OCI-LY3 (cell line): ENCODE results near the gene SLC26A11.

Experiments used
- H2AFZ ChIP-seq: fragments of 200-600, 300-600 bp; shearing (Covaris generic); 2 replicates; pipeline ENCODE4 v1.6.0; 2014; ENCODE audit warnings: antibody characterized with exemption, low read depth, low read length
- H3K27ac ChIP-seq: fragments of 200-600, 300-600 bp; sonication (generic); 2 replicates; pipeline ENCODE4 v1.5.1; 2014; ENCODE audit warnings: mild to moderate bottlenecking, low read length, moderate library complexity, mixed read lengths
- H3K27me3 ChIP-seq: fragments of 200-600, 300-600 bp; sonication (generic); 2 replicates; pipeline ENCODE4 v1.6.1; 2014; ENCODE audit warnings: low read depth, low read length, mixed read lengths
- H3K36me3 ChIP-seq: fragments of 200-600, 300-600 bp; sonication (generic); replicated peaks from 2 replicates; pipeline ENCODE3; 2014; ENCODE audit warnings: low read depth, low read length, mixed read lengths
- H3K4me1 ChIP-seq: fragments of 300-600, 200-600 bp; sonication (generic); 2 replicates; pipeline ENCODE4 v1.6.1; 2014; ENCODE audit warnings: low read length, mixed read lengths
- H3K4me2 ChIP-seq: fragments of 200-600, 300-600 bp; sonication (generic); 2 replicates; pipeline ENCODE4 v1.6.1; 2014; ENCODE audit warnings: low read length, mixed read lengths
- H3K4me3 ChIP-seq: fragments of 300-600, 200-600 bp; sonication (generic); 2 replicates; pipeline ENCODE4 v1.5.1; 2014; ENCODE audit warnings: antibody characterized with exemption, mild to moderate bottlenecking, low read length, moderate library complexity
- H3K79me2 ChIP-seq: fragments of 300-600, 200-600 bp; shearing (Covaris generic); 2 replicates; pipeline ENCODE4 v1.6.1; 2014; ENCODE audit warnings: mild to moderate bottlenecking, low read length, mixed read lengths
- H3K9ac ChIP-seq: fragments of 300-600, 200-600 bp; shearing (Covaris generic); 2 replicates; pipeline ENCODE4 v1.6.0; 2014; ENCODE audit warnings: mild to moderate bottlenecking, low read length, moderate library complexity
- H3K9me3 ChIP-seq: fragments of 200-600, 300-600 bp; shearing (Covaris generic); 2 replicates; pipeline ENCODE4 v1.6.1; 2014; ENCODE audit warnings: low read length, mixed read lengths; ENCODE audit not compliant: insufficient read depth
- H4K20me1 ChIP-seq: fragments of 200-600, 300-600 bp; sonication (generic); 2 replicates; pipeline ENCODE4 v1.6.1; 2016; ENCODE audit warnings: low read length, mixed read lengths; ENCODE audit not compliant: insufficient read depth
- CTCF ChIP-seq: fragments of 200-600, 300-600 bp; sonication (generic); IDR thresholded peaks from 2 replicates; pipeline ENCODE4 v1.5.1; 2014; ENCODE audit warnings: antibody characterized with exemption, low read length, low read depth
- EZH2phosphoT487 ChIP-seq: fragments of 200-600 bp; shearing (Covaris generic); IDR thresholded peaks from 2 replicates; pipeline ENCODE4 v1.6.1; 2018; ENCODE audit warnings: antibody characterized with exemption, mixed run types, low read depth

SLC26A11 gene

GRCh38 chr17:80260791-80261158 is 40.5 kb downstream of the SLC26A11 start, which contains the start of gene RNF213:
RNF213 (plus strand) TSS chr17:80260852; CDS start chr17:80263682, 2,830 bp downstream.
- no peaks in the 10 kb centered on the region for H3K9me3 ChIP-seq
- no peak within 1 kb of the TSS for H2AFZ ChIP-seq
- H4K20me1 ChIP-seq = peaks cover 17% of the 10 kb centered on the region
- H3K9ac ChIP-seq = peak within 1 kb of the TSS; percentile 97
- H3K4me2 ChIP-seq = peak within 1 kb of the TSS; percentile 97
- peaks cover 71% of the 10 kb centered on the region for H3K4me1 ChIP-seq
- no peaks in the 10 kb centered on the region for H3K27me3 ChIP-seq
- peak within 1 kb of the TSS; percentile 100 for H3K27ac ChIP-seq
- H3K4me3 ChIP-seq = peak within 1 kb of the TSS; percentile 93
- peaks cover 50% of the 10 kb centered on the region for H3K79me2 ChIP-seq
- TF ChIP-seq CTCF (no peak), EZH2phosphoT487 (no peak)
- H3K36me3 ChIP-seq = peaks cover 22% of the 10 kb centered on the region

DNA sequence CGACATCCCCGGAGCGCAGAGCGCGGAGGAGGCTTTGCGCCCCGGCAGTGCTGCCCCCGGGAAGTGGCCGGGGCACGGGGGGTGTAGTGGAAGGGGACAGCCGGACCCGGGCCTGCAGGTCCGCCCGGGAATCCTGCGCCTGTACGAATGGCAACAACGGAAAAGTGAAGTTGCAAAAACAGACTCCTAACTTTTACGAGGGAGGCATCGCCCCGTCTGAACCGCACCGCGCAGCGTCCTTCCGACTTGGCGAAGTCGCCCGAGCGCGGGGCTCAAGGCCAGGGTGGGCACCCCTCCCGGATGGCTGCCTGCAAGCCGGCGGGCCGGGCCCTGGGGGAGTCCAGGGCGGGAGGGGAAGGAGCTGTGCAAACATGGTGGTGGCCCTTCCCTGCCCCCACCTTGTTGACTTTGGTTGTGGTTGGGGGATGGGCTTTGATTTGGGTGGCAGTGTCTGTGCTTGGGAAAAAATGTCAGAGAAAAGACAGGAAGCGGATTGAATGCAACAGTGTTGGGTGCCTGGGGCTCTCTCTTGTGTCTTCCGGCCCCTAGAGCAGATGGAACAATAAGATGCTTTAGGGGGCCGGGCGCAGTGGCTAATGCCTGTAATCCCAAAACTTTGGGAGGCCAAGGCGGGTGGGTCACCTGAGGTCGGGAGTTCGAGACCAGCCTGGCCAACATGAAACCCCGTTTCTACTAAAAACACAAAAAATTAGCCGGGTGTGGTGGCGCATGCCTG is 41.1 kb downstream of the SLC26A11 start:
- Histone ChIP-seq H2AFZ (no peak overlapping the region), H3K27ac (peak overlapping the region; percentile 92), H3K4me1 (peaks cover 69% of the 10 kb centered on the region), H3K36me3 (peaks cover 28% of the 10 kb centered on the region), H3K9me3 (no peaks in the 10 kb centered on the region), H3K4me3 (peak overlapping the region; percentile 93), H4K20me1 (peaks cover 22% of the 10 kb centered on the region), H3K27me3 (no peaks in the 10 kb centered on the region), H3K79me2 (peaks cover 56% of the 10 kb centered on the region), H3K4me2 (peak overlapping the region; percentile 97), H3K9ac (peak overlapping the region; percentile 97)
- TF ChIP-seq EZH2phosphoT487 = no peak
- TF ChIP-seq CTCF = no peak

DNA sequence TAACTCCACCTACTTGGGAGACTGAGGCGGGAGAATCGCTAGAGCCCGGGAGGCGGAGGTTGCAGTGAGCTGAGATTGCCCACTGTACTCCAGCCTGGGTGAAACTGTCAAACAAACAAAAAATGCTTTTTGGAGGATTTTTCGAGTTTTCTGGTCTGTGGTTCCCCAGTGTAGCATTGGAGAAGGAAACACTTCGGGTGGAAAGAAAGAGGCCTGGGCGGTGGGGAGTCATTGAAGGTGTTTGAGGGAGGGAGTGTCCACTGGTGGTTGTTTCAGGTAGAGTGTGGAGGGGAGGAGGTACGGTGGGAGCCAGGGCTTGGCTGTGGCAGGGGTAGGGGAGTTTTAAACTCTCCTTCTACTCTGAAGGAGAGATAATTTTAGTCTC is 41.7 kb downstream of the SLC26A11 start:
- TF ChIP-seq EZH2phosphoT487 (no peak), CTCF (no peak)
- Histone ChIP-seq H3K4me3 (peak overlapping the region; percentile 93), H2AFZ (no peak overlapping the region), H3K27me3 (no peaks in the 10 kb centered on the region), H3K4me2 (peak overlapping the region; percentile 97), H3K9me3 (no peaks in the 10 kb centered on the region), H3K36me3 (peaks cover 31% of the 10 kb centered on the region), H3K4me1 (peaks cover 64% of the 10 kb centered on the region), H3K9ac (peak overlapping the region; percentile 97), H3K79me2 (peaks cover 61% of the 10 kb centered on the region), H4K20me1 (peaks cover 28% of the 10 kb centered on the region), H3K27ac (peak overlapping the region; percentile 92)

- H3K36me3 ChIP-seq = peaks cover 33% of the 10 kb centered on the region
- peak overlapping the region; percentile 97 for H3K4me2 ChIP-seq
- H3K27ac ChIP-seq = peak overlapping the region; percentile 92
- peak overlapping the region; percentile 97 for H3K9ac ChIP-seq
- TF ChIP-seq EZH2phosphoT487 (no peak), CTCF (no peak)
- peaks cover 64% of the 10 kb centered on the region for H3K79me2 ChIP-seq
- H3K27me3 ChIP-seq = no peaks in the 10 kb centered on the region
- H3K4me3 ChIP-seq = peak overlapping the region; percentile 93
- peaks cover 60% of the 10 kb centered on the region for H3K4me1 ChIP-seq
- peaks cover 29% of the 10 kb centered on the region for H4K20me1 ChIP-seq
- no peak overlapping the region for H2AFZ ChIP-seq
- H3K9me3 ChIP-seq = no peaks in the 10 kb centered on the region
Observed at GRCh38 chr17:80262291-80262690, 42.1 kb downstream of the SLC26A11 start.
